Ascending aorta (tissue), 2 donors: ENCODE results near the gene ACY1. TPM values are rescaled to one million over a fixed set of nuclear protein-coding genes. Genes with fewer than 3 reads are reported as not detected.

Source experiments
- DNase-seq, 2 donors: peaks; one replicate each; pipeline ENCODE4 v3.0.0-alpha.2; 2019; ENCODE audit warnings: low spot score in 2 of 2
- H3K27ac ChIP-seq, 2 donors: fragments of 200-600 bp; sonication (generic); one replicate each; pipeline ENCODE4 v1.5.1; 2016 to 2017; ENCODE audit warnings: mild to moderate bottlenecking in 1 of 2
- H3K27me3 ChIP-seq: fragments of 200-600 bp; sonication (generic); one replicate; pipeline ENCODE4 v1.5.1; 2017
- H3K36me3 ChIP-seq, 2 donors: fragments of 200-600 bp; sonication (generic); one replicate each; pipeline ENCODE4 v1.5.1; 2016
- H3K4me1 ChIP-seq, 2 donors: fragments of 200-600 bp; sonication (generic); one replicate each; pipeline ENCODE4 v1.5.1; 2016 to 2017; ENCODE audit warnings: mild to moderate bottlenecking in 1 of 2
- H3K4me3 ChIP-seq, 2 donors: fragments of 200-600 bp; sonication (generic); one replicate each; pipeline ENCODE4 v1.5.1; 2016 to 2017; ENCODE audit warnings: mild to moderate bottlenecking in 1 of 2
- H3K9me3 ChIP-seq, 2 donors: fragments of 200-600 bp; sonication (generic); one replicate each; pipeline ENCODE4 v1.5.1; 2016
- CTCF ChIP-seq, 3 experiments: fragments of 200-600 bp in 2 of 3; fragments of 450-650 bp in 1 of 3; sonication (generic) in 2 of 3; IDR thresholded peaks; one replicate each; pipeline ENCODE4 v1.5.1; 2016 to 2019; ENCODE audit warnings: antibody characterized with exemption in 3 of 3, mild to moderate bottlenecking in 1 of 3, moderate library complexity in 1 of 3
- intact Hi-C: fragments of 100-400 bp; cut with DNase I; formaldehyde crosslinking; loops from one replicate; pipeline ENCODE4 v1.15.1; 2023
- total RNA-seq: library from RNA; depleted of rRNA; stranded (reverse); fragments of >200 nt; gene quantifications from one replicate; pipeline ENCODE4 v1.1.0, GENCODE V29; 2016

Gene ACY1
- total RNA-seq, 1 donor from 2014 or later, result 94.0 TPM

GRCh38 chr3:51955175-51955892 lies 28.0 kb upstream of the ACY1 start, which contains the start of gene GPR62:
Gene GPR62 (plus strand): TSS chr3:51955381. CDS start chr3:51955653, 272 bp downstream.
- H3K4me3 ChIP-seq, result peak within 1 kb of the TSS; percentile 58 to 63
- peaks cover 2 to 6% of the 10 kb centered on the region in 2 donors for H3K4me1 ChIP-seq
- no peaks in the 10 kb centered on the region for H3K27me3 ChIP-seq
- DNase-seq, result no peak
- no peak for TF ChIP-seq CTCF (IDR thresholded peaks at IDR 0.05)
- intact Hi-C loops, result no loop called here
- H3K9me3 ChIP-seq, result no peaks in the 10 kb centered on the region
- H3K27ac ChIP-seq, result peak within 1 kb of the TSS; percentile 81 to 85
- peaks cover 24 to 27% of the 10 kb centered on the region in 2 donors for H3K36me3 ChIP-seq

- peaks cover 2 to 6% of the 10 kb centered on the region in 2 donors for H3K4me1 ChIP-seq
- H3K36me3 ChIP-seq, result peaks cover 29 to 35% of the 10 kb centered on the region in 2 donors
- H3K27ac ChIP-seq, result peak overlapping the region; percentile 81 to 85
- intact Hi-C loops, result loop anchor here (1.0 kb wide), 1 partner anchor 11 kb away; the partner anchor contains the start of gene PCBP4
- H3K9me3 ChIP-seq, result no peaks in the 10 kb centered on the region
- peak overlapping the region; percentile 58 to 63 for H3K4me3 ChIP-seq
- H3K27me3 ChIP-seq, result no peaks in the 10 kb centered on the region
- peak in 1 of 2 donors; percentile 78 for DNase-seq
- peak; percentile 44 to 71 (median 45) for TF ChIP-seq CTCF (IDR thresholded peaks at IDR 0.05)
These were observed 27.2 kb upstream of the ACY1 start for GRCh38 chr3:51955893-51956770.

- Histone ChIP-seq H3K36me3 (peaks cover 29 to 39% of the 10 kb centered on the region in 2 donors), H3K4me1 (peaks cover 2 to 6% of the 10 kb centered on the region in 2 donors), H3K27me3 (no peaks in the 10 kb centered on the region), H3K9me3 (no peaks in the 10 kb centered on the region), H3K4me3 (no peak overlapping the region), H3K27ac (peak overlapping the region in 1 of 2 donors; percentile 19)
- intact Hi-C loops, result no loop called here
- no peak for DNase-seq
- TF ChIP-seq CTCF (IDR thresholded peaks at IDR 0.05), result no peak
These were observed 25.7 kb upstream of the ACY1 start for GRCh38 chr3:51957520-51958205.

- Histone ChIP-seq H3K27ac (no peak overlapping the region), H3K9me3 (no peaks in the 10 kb centered on the region), H3K4me1 (peaks cover 2 to 9% of the 10 kb centered on the region in 2 donors), H3K36me3 (peaks cover 29 to 39% of the 10 kb centered on the region in 2 donors), H3K4me3 (no peak overlapping the region), H3K27me3 (no peaks in the 10 kb centered on the region)
- no peak for DNase-seq
- intact Hi-C loops, result no loop called here
- no peak for TF ChIP-seq CTCF (IDR thresholded peaks at IDR 0.05)
These were observed 24.5 kb upstream of the ACY1 start for GRCh38 chr3:51958603-51959521.
